Measurements from ENCODE around the gene HSPG2. TPM values are rescaled to one million over a fixed set of nuclear protein-coding genes. Genes with fewer than 3 reads are reported as not detected.
A peak's percentile ranks its signal among the peaks of the same experiment; 100 is the strongest.

The HSPG2 gene
- total and polyA plus RNA-seq, 2 donors (not counting 1 experiment from before 2014, with no cell fraction given) = 2.0 to 4.5 TPM

GRCh38 chr1:21936366-21937031 lies 611 bp downstream of the HSPG2 start:
- CTCF ChIA-PET = no interaction called here
- Mint-ChIP-seq H3K27me3 (peaks cover 25% of the 10 kb centered on the region), H3K4me3 (peak overlapping the region; percentile 76), H3K27ac (no peak overlapping the region), H3K4me1 (peaks cover 15% of the 10 kb centered on the region), H3K9me3 (ENCODE audit: insufficient read depth) (no peaks in the 10 kb centered on the region)
- Histone ChIP-seq H3K4me2 (replicated peaks; ENCODE audit: low read depth, low read length, poor library complexity, severe bottlenecking) (peak overlapping the region; percentile 90), H3K9ac (ENCODE audit: low read length) (peak overlapping the region; percentile 48), H3K4me3 (ENCODE audit: control extremely low read depth in 1 of 5, extremely low read depth in 1 of 5, insufficient read depth in 1 of 5, low read depth in 2 of 5, low read length in 4 of 5) (peak overlapping the region in 3 of 5 experiments; percentile 19 to 46 (median 41)), H3K4me1 (ENCODE audit: control insufficient read depth in 2 of 2, insufficient read depth in 2 of 2, low read length in 2 of 2) (peaks cover 9 to 12% of the 10 kb centered on the region in 2 donors), H2AFZ (ENCODE audit: insufficient read depth, low read depth, low read length, poor library complexity, severe bottlenecking) (peak overlapping the region; percentile 69), H3K79me2 (ENCODE audit: control insufficient read depth, insufficient read depth, low read length) (no peaks in the 10 kb centered on the region), H3K9me3 (ENCODE audit: control extremely low read depth in 1 of 3, control insufficient read depth in 2 of 3, insufficient read depth in 1 of 3, low read length in 2 of 3) (peaks cover 0 to 4% (median 0%) of the 10 kb centered on the region in 3 donors), H3K27ac (ENCODE audit: low read length in 2 of 2) (no peak overlapping the region), H3K27me3 (replicated peaks in 1 of 4; ENCODE audit: control extremely low read depth in 1 of 4, control insufficient read depth in 3 of 4, insufficient read depth in 4 of 4, low read length in 3 of 4) (peaks cover 0 to 25% (median 6%) of the 10 kb centered on the region in 4 experiments), H4K20me1 (ENCODE audit: control insufficient read depth, insufficient read depth, low read length, poor library complexity, severe bottlenecking) (no peaks in the 10 kb centered on the region), H3K36me3 (replicated peaks in 1 of 2; ENCODE audit: control extremely low read depth in 1 of 2, control insufficient read depth in 1 of 2, extremely low read depth in 1 of 2, insufficient read depth in 2 of 2, low read length in 1 of 2) (no peaks in the 10 kb centered on the region)
- POLR2A ChIA-PET = no interaction called here
- DNase-seq = peak; percentile 38
- intact Hi-C loops (cut with micrococcal nuclease) = loop anchor here (5.0 kb wide), 1 partner anchor 154 kb away; the partner anchor contains the start of gene USP48
- peak; percentile 9 for ATAC-seq (ENCODE audit: low read depth)
- WGBS (ENCODE audit: insufficient coverage) = 24% methylated on average over 32 of the region's 34 CpGs
- TF ChIP-seq CTCF (IDR thresholded peaks at IDR 0.05) (no peak), EZH2 (IDR thresholded peaks at IDR 0.05; ENCODE audit: borderline replicate concordance, insufficient read depth, low read depth, low read length, poor library complexity, severe bottlenecking) (no peak)

- Histone ChIP-seq H3K36me3 (replicated peaks in 1 of 2; ENCODE audit: control extremely low read depth in 1 of 2, control insufficient read depth in 1 of 2, extremely low read depth in 1 of 2, insufficient read depth in 2 of 2, low read length in 1 of 2) (no peaks in the 10 kb centered on the region), H3K4me1 (ENCODE audit: control insufficient read depth in 2 of 2, insufficient read depth in 2 of 2, low read length in 2 of 2) (peaks cover 9 to 12% of the 10 kb centered on the region in 2 donors), H3K9me3 (ENCODE audit: control extremely low read depth in 1 of 3, control insufficient read depth in 2 of 3, insufficient read depth in 1 of 3, low read length in 2 of 3) (peaks cover 0 to 4% (median 0%) of the 10 kb centered on the region in 3 donors), H3K27ac (ENCODE audit: low read length in 2 of 2) (no peak overlapping the region), H4K20me1 (ENCODE audit: control insufficient read depth, insufficient read depth, low read length, poor library complexity, severe bottlenecking) (no peaks in the 10 kb centered on the region), H3K4me2 (replicated peaks; ENCODE audit: low read depth, low read length, poor library complexity, severe bottlenecking) (no peak overlapping the region), H2AFZ (ENCODE audit: insufficient read depth, low read depth, low read length, poor library complexity, severe bottlenecking) (peak overlapping the region; percentile 69), H3K79me2 (ENCODE audit: control insufficient read depth, insufficient read depth, low read length) (no peaks in the 10 kb centered on the region), H3K27me3 (replicated peaks in 1 of 4; ENCODE audit: control extremely low read depth in 1 of 4, control insufficient read depth in 3 of 4, insufficient read depth in 4 of 4, low read length in 3 of 4) (peaks cover 0 to 25% (median 6%) of the 10 kb centered on the region in 4 experiments), H3K4me3 (ENCODE audit: control extremely low read depth in 1 of 5, extremely low read depth in 1 of 5, insufficient read depth in 1 of 5, low read depth in 2 of 5, low read length in 4 of 5) (no peak overlapping the region), H3K9ac (ENCODE audit: low read length) (no peak overlapping the region)
- CTCF ChIA-PET = no interaction called here
- POLR2A ChIA-PET = no interaction called here
- DNase-seq (no peak), ATAC-seq (ENCODE audit: low read depth) (no peak)
- Mint-ChIP-seq H3K9me3 (ENCODE audit: insufficient read depth) (no peaks in the 10 kb centered on the region), H3K4me3 (peak overlapping the region; percentile 67), H3K27ac (no peak overlapping the region), H3K27me3 (peaks cover 25% of the 10 kb centered on the region), H3K4me1 (peaks cover 15% of the 10 kb centered on the region)
- 60% methylated on average over 5 of the region's 8 CpGs for WGBS (ENCODE audit: insufficient coverage)
- intact Hi-C loops (cut with micrococcal nuclease) = loop anchor here (5.0 kb wide), 1 partner anchor 154 kb away; the partner anchor contains the start of gene USP48
- TF ChIP-seq CTCF (IDR thresholded peaks at IDR 0.05) (no peak), EZH2 (IDR thresholded peaks at IDR 0.05; ENCODE audit: borderline replicate concordance, insufficient read depth, low read depth, low read length, poor library complexity, severe bottlenecking) (no peak)
Observed at GRCh38 chr1:21935891-21936365, 1.2 kb downstream of the HSPG2 start.

All from B cell (primary cell).